Fibroblast of gingiva (primary cell): ENCODE measurements around the gene STT3B.

ENCODE experiments used
- DNase-seq: peaks from one replicate; pipeline ENCODE4 v3.0.0-alpha.2; 2011; ENCODE audit warnings: low read depth

Gene STT3B

DNA sequence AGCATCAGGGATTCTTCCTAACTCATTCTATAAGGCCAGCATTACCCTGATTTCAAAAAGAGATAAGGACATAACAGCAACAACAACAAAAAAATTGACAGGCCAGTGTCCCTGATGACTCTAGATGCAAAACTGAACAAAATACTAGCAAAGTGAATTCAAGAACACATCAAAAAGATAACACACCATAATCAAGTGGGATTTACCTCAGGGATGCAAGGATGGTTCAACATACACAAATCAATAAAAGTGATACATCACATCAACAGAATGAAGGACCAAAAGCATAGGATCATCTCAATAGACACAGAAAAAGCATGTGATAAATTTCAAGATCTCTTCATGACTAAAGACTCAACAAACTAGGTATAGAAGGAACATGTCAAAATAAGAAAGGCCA lies 119.6 kb downstream of the STT3B start:
- DNase-seq: no peak

DNA sequence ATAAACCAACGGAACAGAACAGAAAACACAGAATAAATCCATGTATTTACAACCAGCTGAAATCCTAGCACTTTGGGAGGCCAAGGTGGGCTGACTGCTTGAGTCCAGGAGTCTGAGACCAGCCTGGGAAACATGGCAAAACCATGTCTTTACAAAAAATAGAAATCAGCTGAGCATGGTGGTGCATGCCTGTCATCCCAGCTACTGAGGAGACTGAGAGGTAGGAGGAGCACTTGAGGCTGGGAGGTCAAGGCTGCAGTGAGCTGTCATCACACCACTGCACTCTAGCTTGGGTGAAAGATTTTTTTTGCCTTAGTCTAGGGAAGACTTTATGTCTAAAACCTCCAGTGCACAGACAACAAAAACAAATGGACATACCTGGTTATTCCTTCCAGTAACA lies 120.7 kb downstream of the STT3B start:
- DNase-seq: no peak

DNA sequence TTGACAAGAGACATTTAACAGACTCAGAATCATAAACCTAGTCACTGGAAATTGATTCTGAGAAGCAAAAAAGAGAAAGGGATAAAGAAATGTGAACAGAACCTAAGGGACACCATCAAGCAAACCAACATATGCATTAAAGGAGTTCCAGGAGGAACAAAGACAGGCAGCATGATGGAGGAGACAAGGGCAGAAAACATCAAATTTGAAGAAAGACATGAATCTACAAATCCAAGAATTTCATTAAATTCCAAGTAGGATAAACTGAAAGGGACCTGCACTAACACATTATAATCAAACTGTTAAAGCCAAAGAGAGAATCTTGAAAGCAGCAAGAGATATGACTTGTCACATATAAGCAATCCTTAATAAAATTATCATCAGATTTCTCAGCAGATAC lies 122.3 kb downstream of the STT3B start:
- DNase-seq: no peak

DNA sequence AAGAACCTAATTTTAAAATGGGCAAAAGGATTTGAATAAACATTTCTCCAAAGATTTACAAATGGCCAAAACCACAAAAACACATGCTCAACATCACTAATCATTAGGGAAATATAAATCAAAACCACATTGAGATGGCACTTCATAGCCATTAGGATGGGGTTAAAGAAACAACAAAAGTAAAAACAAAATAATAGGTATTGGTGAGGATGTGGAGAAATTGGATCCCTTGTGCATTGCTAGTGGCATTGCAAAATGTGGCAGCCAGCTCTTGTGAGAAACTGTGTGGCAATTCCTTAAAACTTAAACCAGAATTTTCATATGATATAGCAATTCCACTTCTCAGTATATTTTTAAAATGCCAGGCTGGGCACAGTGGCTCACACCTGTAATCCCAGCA lies 126.5 kb downstream of the STT3B start:
- peak; percentile 76 for DNase-seq

DNA sequence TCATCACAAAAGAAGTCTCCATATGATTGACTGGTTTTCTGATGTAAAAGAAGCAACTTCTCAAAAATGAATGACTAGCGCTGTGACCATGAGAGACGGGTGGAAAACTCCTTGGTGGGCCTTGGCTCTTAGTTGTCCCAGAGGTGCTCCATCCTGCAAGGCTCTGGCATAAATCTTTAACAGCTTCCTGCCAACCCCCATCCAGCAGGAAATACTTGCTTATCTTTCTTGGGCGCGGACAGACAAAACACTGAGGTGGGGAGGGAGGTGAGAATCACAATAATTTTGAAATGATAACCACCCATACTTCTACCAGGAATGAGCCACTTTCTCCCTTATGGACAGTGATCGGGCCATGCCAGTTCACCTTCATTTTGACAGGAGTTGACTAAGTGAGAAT lies 128.6 kb downstream of the STT3B start:
- DNase-seq: no peak

DNA sequence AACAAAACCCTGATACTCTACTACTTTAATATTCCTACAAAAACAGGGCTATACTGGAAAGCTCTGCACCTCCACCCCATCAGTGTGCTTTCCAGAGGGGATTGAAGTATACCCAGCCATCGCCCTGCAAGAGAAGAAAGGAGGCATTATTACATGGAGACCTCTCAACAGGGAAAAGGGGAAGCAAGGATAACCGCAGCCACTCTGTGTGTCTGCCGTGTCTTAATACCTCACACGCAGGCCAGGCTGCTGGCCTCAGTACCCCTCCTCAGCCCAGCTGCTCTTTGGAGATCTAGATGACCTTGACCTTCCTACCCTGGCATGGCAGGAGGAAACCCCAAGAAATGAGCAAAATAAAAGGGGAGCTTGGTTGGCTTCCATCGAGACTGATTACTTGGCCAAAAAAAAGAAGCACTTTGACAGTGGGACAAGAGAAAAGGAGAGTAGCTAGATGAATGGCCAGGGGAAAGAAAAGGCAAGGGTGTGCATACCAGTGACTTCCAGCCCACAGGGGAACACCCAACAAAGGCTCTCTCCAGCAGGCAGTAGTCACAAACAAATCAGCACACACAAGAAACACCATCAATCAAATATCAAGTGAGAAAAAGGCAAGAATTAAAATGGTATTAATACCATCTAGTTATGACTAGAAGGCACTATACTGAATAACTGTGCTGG lies 129.4 kb downstream of the STT3B start:
- no peak for DNase-seq

DNA sequence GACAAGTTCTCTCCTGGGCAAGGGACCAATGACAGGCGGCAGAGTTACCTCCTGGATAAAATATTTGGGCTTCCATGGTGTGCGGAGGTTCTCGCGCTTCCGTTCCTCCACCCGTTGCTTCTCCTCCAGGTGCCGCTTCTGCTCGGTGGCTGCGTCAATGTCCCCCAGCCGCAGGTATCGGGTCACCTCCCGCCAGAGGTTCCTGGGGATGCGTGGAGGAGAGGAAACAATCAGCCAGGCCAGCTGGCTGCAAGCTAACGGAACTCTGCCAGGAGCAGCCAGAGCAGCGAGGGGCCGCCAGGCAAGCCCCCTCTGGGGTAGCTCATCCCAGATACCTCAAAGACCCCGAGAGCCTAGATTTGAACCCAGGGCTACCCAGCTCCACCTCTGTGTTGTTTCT lies 131.3 kb downstream of the STT3B start:
- DNase-seq: no peak

DNA sequence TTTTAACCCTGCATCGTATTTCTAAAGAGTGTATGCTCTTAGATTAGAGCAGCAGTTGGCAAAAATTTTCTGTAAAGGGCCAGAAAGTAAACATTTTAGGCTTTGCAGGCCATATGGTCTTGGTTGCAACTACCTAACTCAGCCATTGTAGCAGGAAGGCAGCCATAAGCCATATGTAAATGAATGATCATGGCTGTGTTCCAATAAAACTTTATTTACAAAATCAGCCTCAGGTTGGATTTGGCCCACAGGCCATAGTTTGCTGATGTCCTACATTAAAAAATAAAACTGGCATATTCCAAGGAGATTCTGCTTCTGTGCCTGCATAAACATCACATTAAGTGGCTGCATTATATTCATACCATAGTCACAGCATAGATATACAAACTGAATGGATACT lies 134.9 kb downstream of the STT3B start:
- DNase-seq: no peak

DNA sequence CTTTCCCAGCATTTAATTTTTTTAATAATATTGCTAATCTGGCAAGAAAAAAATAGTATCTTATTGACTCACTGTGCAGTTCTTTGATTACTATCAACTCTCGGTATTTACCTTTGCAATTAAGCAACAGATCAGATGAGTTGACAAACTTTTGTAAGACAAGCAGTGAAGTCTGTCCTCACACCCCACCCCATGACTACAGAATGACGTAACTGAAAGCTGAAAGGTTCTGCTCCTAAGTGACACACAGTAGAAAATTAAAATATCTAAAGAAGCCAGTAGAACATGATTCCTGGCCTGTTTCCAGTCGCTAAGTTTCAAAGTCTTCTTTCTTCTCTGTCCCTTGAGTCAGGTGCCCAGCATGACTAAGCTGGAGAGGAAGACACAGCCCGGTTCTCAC lies 135.5 kb downstream of the STT3B start:
- no peak for DNase-seq

DNA sequence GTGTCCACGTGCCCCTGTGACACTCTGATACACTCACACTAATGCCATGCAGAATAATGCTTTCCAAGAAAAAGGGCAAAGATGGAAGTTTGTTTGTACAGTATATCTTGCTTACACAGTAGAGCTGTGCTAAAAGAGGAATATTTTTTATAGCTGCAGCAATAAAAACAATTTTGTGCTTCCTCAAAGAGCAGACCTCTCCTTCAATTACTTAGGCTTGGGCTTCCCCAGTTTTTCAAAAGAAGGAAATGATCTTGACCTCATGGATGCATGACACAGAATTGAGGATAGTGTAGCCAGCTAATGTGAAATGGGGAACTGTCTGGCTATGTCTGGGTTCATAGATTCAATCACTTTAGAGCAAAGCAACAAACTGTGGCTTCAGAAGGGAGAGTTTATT lies 137.4 kb downstream of the STT3B start:
- DNase-seq: no peak

DNA sequence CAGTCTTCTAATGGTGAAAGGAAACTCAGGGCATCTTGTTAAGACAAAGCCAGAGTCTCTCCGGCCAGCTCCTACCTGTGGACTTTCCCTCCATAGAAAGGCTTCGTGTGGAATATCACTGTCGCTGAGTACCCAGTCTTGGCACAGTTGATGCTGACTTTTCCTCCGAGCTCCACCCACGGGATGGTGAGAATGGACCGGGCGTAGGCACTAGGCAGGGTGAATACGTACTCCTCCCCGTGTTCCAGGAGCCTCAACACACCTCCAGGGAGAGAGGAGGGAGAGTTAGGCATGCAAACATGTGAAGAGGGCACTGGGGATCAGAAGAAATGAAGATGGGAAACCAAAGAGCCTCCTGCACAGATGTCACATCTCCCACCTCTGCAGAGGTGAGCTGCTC lies 138.0 kb downstream of the STT3B start:
- no peak for DNase-seq

DNA sequence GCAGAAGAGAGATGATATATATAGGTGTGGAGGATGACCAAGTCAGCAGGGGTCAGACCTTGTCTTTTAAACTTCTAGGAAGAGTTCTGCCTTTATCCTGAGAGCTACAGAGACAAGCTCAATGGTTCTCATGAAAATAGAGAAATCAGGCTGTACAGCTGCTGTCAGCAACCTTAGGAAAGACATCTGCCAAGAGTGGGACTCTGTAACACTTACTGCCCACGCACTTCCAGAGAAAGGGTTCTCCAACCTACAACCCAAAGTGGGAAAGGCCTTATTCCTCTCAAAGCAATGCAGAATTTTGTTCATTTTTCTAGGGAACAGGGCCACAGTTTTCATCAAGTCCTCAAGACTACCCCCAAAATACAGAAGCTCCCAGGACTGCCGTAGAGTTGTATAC lies 138.7 kb downstream of the STT3B start:
- no peak for DNase-seq

DNA sequence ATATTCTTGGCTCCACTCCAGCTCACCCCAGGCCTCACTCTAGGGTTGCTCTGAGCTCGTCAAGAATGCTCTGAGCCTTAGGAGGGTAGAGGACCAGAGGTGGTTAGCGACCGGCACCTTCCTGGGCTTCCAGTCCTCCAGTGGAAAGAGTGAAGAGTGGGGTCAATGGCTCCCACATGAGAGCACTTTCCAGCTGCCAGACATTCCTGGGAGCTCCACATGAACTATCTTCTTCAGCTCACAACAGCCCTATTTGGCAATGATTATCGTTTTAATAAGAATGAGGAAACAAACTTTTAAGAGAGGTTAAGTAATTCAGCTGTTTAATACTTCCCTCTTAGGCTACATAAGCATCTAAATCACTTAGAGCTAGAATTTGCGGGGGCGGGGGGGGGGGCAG lies 139.3 kb downstream of the STT3B start:
- DNase-seq: no peak

DNA sequence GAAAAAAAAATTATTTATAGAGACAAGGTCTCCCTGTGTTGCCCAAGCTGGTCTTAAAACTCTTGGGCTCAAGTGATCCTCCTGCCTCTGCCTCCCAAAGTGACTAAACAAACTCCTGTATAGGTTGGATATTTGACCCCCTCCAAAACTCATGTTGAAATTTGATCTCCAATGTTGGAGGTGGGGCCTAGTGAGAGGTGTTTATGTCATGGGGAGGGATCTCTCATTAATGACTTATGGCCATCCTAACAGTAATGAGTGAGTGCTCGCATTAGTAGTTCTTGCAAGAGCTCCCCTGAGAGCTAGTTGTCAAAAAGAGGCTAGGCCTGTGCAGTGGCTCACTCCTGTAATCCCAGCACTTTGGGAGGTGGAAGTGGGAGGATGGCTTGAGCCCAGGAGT lies 141.2 kb downstream of the STT3B start:
- DNase-seq: no peak

DNA sequence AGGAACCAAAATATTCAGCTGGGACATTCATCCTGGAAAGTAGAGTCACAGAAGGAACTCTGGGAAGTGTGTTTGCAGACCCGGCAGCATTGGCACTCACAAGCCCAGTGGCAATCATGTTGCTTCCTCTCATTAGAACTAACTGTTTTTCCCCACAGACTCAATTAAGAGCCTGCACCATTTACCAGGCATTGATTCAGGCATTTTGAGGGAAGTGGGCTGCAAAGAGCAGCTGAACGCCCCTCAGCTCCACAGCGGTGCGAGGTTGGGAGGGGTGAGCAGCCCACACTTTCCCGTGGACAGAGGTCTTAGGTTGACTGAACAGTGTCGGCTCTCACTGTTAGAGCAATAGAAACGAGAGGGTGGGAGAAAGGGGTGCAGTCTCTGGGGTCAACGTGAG lies 143.8 kb downstream of the STT3B start:
- no peak for DNase-seq

DNA sequence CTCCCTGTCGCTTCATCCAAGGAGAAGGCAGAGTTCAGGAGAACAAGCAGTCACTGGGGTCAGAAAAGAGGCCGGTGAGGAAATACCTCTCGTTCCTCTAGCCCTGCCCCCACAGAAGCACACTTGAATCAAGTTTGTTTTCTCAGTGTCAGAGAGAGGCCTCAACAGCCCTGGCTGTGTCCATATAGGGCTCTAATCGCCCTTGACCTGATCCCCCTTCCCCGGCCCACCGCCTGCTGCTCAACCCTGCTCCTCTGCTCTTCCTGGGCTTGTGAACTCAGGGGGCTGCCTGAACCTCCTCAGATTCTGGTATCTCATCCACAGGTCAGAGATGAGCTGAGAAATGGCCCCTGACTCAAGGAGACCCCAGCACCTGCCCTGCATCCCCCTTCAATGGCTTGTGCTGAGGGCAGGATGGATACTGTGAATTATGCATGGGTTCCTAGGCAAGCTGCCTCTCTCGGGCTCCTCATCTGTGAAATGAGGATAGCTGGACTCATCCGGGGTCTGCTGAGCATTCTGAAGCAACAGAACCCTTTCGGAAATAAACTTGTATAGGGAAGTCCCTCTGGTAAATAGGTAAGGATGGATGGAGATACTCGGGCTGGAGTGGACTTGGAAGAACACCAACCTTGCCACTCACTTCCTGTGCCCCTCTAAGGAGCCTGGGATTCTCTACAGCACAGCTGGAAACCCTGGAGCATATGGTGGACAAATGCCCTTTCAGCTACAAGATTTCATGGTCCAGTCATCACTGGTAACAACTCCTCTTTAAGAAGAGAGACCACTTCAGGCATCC lies 147.5 kb downstream of the STT3B start:
- DNase-seq: no peak
